Suprapubic skin (tissue), 4 donors: ENCODE results near the gene CEACAM8. TPM values are rescaled to one million over a fixed set of nuclear protein-coding genes. Genes with fewer than 3 reads are reported as not detected.
"Not testable (repeated sequence)": the region's sequence is repeated elsewhere in the genome, so short reads cannot be mapped to it uniquely, and the experiment has no call there.

Experiments used
- DNase-seq, 2 donors: peaks; one replicate each; pipeline ENCODE4 v3.0.0-alpha.2; 2019; ENCODE audit warnings: low spot score in 2 of 2
- H3K27ac ChIP-seq: fragments of 200-600 bp; sonication (generic); one replicate; pipeline ENCODE4 v1.5.1; 2019
- H3K27me3 ChIP-seq: fragments of 200-600 bp; sonication (generic); one replicate; pipeline ENCODE4 v1.5.1; 2019
- H3K36me3 ChIP-seq: fragments of 200-600 bp; sonication (generic); one replicate; pipeline ENCODE4 v1.5.1; 2019
- H3K4me1 ChIP-seq: fragments of 200-600 bp; sonication (generic); one replicate; pipeline ENCODE4 v1.5.1; 2019
- H3K4me3 ChIP-seq: fragments of 200-600 bp; sonication (generic); one replicate; pipeline ENCODE4 v1.5.1; 2019; ENCODE audit warnings: mild to moderate bottlenecking
- H3K9me3 ChIP-seq: fragments of 200-600 bp; sonication (generic); one replicate; pipeline ENCODE4 v1.5.1; 2019
- EP300 ChIP-seq: sonication (generic); formaldehyde crosslinking; IDR thresholded peaks from one replicate; pipeline ENCODE4 v1.6.1; 2017; ENCODE audit warnings: antibody characterized with exemption
- POLR2A ChIP-seq, 2 donors: fragments of 450-650 bp; IDR thresholded peaks; one replicate each; pipeline ENCODE4 v1.6.1; 2017; ENCODE audit warnings: antibody characterized with exemption in 2 of 2, mild to moderate bottlenecking in 2 of 2, moderate library complexity in 2 of 2
- POLR2AphosphoS5 ChIP-seq, 3 donors: sonication (generic); formaldehyde crosslinking; IDR thresholded peaks; one replicate each; pipeline ENCODE4 v1.6.1; 2017; ENCODE audit warnings: antibody characterized with exemption in 3 of 3
- WGBS: methylation state at CpG from one replicate; pipeline ENCODE4 v1.1.5; 2018; 5-methylcytosine and 5-hydroxymethylcytosine counted together
- total RNA-seq, 4 donors: library from RNA; depleted of rRNA; stranded (reverse); fragments of >200 nt; gene quantifications; one replicate each; pipeline ENCODE4 v1.1.0, GENCODE V29; 2016
- TF ChIP-seq, protein P1 (sequence below), 2 donors: fragments of 200-600 bp in 1 of 2; fragments of 450-650 bp in 1 of 2; sonication (generic) in 1 of 2; IDR thresholded peaks; one replicate each; pipeline ENCODE4 v1.5.1; 2016 to 2019; ENCODE audit warnings: antibody characterized with exemption in 2 of 2, mild to moderate bottlenecking in 1 of 2, moderate library complexity in 1 of 2

CEACAM8 gene
- total RNA-seq, 4 donors from 2014 or later, result 0.18 TPM; not detected in 3

DNA sequence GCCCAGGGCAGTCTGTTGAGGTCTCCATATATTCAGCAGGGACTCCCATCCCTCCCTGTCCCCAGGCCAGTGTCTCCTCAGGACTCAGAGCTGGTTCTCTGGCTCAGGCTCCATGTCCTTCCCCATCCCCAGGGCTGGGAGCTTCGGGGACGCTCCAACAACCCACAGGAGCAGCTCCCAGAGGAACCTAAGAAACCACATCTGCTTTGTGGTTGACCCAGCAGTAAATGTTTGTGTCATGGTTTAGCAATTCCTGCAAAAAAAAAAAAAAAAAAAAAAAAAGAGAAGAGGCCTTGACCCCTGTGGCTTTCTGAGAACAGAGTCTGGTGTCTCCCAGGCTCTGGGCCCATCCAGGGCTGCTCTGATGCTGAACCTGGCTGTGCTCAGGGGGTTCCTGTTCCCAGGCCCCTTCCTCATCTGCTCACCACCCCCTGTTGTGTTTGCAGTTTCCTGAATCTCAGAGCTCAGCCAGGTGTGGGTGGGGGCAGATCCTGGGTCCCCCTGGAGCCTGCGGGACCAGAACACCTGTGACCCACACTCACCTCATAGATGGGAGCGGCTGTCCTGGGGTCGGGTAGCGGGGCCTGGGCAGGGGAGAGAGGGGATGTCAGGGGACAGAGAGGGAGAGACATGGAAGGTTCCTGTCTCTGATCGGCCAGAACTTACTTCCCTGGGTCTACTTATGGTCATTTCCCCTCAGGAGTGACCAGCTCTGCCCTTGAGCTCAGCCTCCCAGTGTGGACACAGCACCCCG lies 41.3 kb downstream of the CEACAM8 start:
- Histone ChIP-seq H3K27ac (no peak overlapping the region), H3K36me3 (no peaks in the 10 kb centered on the region), H3K9me3 (no peaks in the 10 kb centered on the region), H3K27me3 (peaks cover 5% of the 10 kb centered on the region), H3K4me1 (no peaks in the 10 kb centered on the region), H3K4me3 (no peak overlapping the region)
- no peak for TF ChIP-seq POLR2AphosphoS5 (IDR thresholded peaks at IDR 0.05)
- no peak for TF ChIP-seq EP300
- TF ChIP-seq, protein P1, sequence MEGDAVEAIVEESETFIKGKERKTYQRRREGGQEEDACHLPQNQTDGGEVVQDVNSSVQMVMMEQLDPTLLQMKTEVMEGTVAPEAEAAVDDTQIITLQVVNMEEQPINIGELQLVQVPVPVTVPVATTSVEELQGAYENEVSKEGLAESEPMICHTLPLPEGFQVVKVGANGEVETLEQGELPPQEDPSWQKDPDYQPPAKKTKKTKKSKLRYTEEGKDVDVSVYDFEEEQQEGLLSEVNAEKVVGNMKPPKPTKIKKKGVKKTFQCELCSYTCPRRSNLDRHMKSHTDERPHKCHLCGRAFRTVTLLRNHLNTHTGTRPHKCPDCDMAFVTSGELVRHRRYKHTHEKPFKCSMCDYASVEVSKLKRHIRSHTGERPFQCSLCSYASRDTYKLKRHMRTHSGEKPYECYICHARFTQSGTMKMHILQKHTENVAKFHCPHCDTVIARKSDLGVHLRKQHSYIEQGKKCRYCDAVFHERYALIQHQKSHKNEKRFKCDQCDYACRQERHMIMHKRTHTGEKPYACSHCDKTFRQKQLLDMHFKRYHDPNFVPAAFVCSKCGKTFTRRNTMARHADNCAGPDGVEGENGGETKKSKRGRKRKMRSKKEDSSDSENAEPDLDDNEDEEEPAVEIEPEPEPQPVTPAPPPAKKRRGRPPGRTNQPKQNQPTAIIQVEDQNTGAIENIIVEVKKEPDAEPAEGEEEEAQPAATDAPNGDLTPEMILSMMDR (IDR thresholded peaks at IDR 0.05), result no peak
- TF ChIP-seq POLR2A (IDR thresholded peaks at IDR 0.05), result no peak
- 57% methylated on average over 6 of the region's 8 CpGs for WGBS
- peak in 1 of 2 donors; percentile 63 for DNase-seq

DNA sequence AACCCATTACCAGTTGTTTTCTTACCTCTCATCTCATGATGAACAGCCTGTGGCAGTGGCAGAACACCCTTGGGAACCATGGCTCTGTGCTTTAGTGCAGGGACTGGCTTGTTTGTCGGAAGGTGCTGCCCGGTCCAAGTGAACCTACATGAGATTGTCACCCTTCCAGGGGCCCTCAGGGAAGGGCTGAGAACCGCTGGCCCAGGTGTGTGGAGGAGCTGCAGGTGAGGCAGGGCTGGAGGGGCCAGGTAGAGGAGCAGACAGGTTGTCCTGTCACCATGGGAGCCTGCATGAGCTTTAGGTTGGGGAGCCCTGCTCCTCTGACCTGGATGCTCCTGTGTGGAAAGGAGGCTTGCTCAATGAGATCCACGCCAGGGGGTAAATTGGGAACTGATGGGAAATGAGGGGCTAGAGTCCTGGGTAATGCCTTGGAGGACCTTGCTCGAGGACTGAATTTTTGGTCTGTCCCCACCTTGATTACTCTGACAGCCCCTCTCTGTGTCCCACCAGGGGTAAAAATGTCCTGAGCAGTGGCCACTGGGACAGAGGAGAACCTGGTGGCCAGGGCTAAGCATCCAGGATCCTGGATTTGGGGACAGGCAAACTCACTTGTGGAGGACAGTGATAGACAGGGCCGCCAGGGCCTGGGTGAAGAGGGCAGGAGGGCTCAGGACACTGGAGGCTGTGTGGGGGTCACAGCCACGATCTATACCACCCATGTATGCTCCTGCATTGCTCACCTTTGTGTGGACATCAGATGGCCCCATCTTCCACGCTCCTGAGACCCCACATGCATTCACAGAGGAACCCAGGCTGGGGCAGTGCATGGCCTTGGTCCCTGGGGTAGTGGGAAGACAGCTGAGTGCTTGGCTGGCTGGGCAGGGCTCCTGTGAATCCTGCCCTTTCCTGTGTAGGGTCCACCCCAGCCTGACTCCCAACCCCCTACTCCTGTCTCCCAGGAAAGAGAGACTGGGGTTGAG lies 42.3 kb downstream of the CEACAM8 start:
- Histone ChIP-seq H3K4me1 (no peaks in the 10 kb centered on the region), H3K36me3 (no peaks in the 10 kb centered on the region), H3K9me3 (no peaks in the 10 kb centered on the region), H3K27ac (no peak overlapping the region), H3K4me3 (no peak overlapping the region), H3K27me3 (peaks cover 5% of the 10 kb centered on the region)
- peak in 1 of 2 donors; percentile 65 for DNase-seq
- TF ChIP-seq, protein P1 (IDR thresholded peaks at IDR 0.05), result no peak
- TF ChIP-seq POLR2AphosphoS5 (IDR thresholded peaks at IDR 0.05) (no peak), EP300 (no peak), POLR2A (IDR thresholded peaks at IDR 0.05) (no peak)
- 77% methylated on average over 4 of the region's 8 CpGs for WGBS

DNA sequence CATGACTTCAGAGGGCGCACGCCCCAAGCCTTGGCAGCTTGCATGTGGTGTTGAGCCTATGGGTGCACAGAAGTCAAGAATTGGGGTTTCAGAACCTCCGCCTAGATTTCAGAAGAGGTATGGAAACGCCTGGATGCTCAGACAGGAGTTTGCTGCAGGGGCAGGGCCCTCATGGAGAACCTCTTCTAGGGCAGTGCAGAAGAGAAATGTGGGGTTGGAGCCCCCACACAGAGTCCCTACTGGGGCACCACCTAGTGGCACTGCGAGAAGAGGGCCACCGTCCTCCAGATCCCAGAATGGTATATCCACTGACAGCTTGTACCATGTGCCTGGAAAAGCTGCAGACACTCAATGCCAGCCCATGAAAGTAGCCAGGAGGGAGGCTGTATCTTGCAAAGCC lies 44.2 kb downstream of the CEACAM8 start:
- not testable (repeated sequence) for H3K27ac ChIP-seq, H3K4me3 ChIP-seq, H3K27me3 ChIP-seq, H3K36me3 ChIP-seq, H3K9me3 ChIP-seq, H3K4me1 ChIP-seq
- DNase-seq, result peak in 1 of 2 donors; percentile 29
- 92% methylated on average over 6 of the region's 6 CpGs for WGBS

DNA sequence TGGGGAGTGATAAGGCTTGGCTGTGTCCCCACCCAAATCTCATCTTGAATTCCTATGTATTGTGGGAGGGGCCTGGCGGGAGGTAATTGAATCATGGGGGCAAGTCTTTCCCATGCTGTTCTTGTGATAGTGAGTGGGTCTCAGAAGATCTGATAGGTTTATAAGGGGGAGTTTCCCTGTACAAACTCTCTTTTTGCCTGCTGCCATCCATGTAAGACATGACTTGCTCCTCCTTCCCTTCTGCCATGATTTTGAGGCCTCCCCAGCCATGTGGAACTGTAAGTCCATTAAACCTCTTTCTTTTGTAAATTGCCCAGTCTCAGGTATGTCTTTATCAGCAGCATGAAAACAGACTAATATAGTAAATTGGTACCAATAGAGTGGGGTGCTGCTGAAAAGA lies 45.7 kb downstream of the CEACAM8 start:
- H3K9me3 ChIP-seq, H3K4me3 ChIP-seq, H3K36me3 ChIP-seq, DNase-seq, H3K4me1 ChIP-seq, H3K27ac ChIP-seq, H3K27me3 ChIP-seq: not testable (repeated sequence)
- WGBS, result 100% methylated on average over 1 of the region's 1 CpG

DNA sequence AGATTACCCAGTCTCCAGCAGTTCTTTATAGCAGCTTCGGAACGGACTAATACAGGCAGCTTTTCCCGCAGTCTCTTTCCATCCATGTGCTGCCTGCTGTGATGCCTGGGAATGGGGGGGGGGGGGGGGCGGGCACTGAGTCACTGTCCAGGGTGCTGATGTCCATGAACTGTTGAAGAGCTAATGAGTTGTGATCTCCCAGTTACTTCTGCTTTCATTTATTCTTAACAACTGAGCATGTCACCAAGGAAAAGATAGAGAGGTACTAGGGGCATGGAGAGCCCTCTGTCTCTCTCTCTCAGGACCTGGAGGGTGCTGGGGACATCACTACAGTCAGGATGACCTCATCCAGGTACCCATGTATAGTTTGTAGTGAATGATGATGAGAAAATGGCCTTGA lies 46.2 kb downstream of the CEACAM8 start:
- no peak overlapping the region for H3K4me3 ChIP-seq
- WGBS, result 89% methylated on average over 3 of the region's 4 CpGs
- no peaks in the 10 kb centered on the region for H3K9me3 ChIP-seq
- no peaks in the 10 kb centered on the region for H3K4me1 ChIP-seq
- no peak for DNase-seq
- H3K27me3 ChIP-seq, result peaks cover 9% of the 10 kb centered on the region
- no peak for TF ChIP-seq EP300
- TF ChIP-seq POLR2AphosphoS5 (IDR thresholded peaks at IDR 0.05), result no peak
- TF ChIP-seq, protein P1 (IDR thresholded peaks at IDR 0.05), result no peak
- no peak for TF ChIP-seq POLR2A (IDR thresholded peaks at IDR 0.05)
- no peak overlapping the region for H3K27ac ChIP-seq
- H3K36me3 ChIP-seq, result no peaks in the 10 kb centered on the region

DNA sequence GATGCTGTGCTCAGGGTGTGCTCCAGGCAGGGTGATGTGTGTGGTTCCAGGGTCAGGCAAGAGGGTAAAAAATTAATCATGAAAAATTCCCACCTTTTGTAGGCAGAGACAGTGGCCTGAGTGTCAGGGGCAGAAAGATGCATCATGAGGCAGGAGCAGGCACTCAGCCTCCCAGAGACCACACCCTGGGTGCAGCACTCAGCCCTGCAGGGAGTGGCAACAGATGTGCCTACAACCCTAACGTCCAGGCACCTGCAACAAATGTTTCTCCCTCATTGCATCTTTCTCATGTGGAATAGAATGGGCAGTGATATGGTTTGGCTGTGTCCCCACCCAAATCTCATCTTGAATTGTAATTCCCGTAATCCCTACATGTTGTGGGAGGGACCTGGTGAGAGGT lies 46.8 kb downstream of the CEACAM8 start:
- WGBS, result 67% methylated on average over 2 of the region's 2 CpGs
- H3K27ac ChIP-seq, result no peak overlapping the region
- H3K4me1 ChIP-seq, result no peaks in the 10 kb centered on the region
- no peak for TF ChIP-seq POLR2A (IDR thresholded peaks at IDR 0.05)
- no peak for TF ChIP-seq POLR2AphosphoS5 (IDR thresholded peaks at IDR 0.05)
- TF ChIP-seq EP300, result no peak
- TF ChIP-seq, protein P1 (IDR thresholded peaks at IDR 0.05), result no peak
- no peak overlapping the region for H3K4me3 ChIP-seq
- H3K27me3 ChIP-seq, result peaks cover 9% of the 10 kb centered on the region
- no peaks in the 10 kb centered on the region for H3K9me3 ChIP-seq
- no peaks in the 10 kb centered on the region for H3K36me3 ChIP-seq
- peak in 1 of 2 donors; percentile 35 for DNase-seq
